HG02938 (cell line): ENCODE results near the gene RTN4RL1.
"Not testable (repeated sequence)": the region's sequence is repeated elsewhere in the genome, so short reads cannot be mapped to it uniquely, and the experiment has no call there.

ENCODE experiments used
- ATAC-seq: cut with Tn5 transposase; IDR thresholded peaks from one replicate; pipeline ENCODE4 v1.9.1; 2021; ENCODE audit warnings: mild to moderate bottlenecking, moderate library complexity; ENCODE audit not compliant: unreplicated experiment

Gene RTN4RL1

GRCh38 chr17:2027528-2028233 lies 2.5 kb upstream of the RTN4RL1 start:
- ATAC-seq, result no peak

- ATAC-seq, result no peak
Measured at GRCh38 chr17:2025622-2026309, 632 bp upstream of the RTN4RL1 start.

GRCh38 chr17:2024572-2025219 lies 438 bp downstream of the RTN4RL1 start:
- ATAC-seq, result no peak

GRCh38 chr17:2023692-2024571 lies 1.2 kb downstream of the RTN4RL1 start:
- no peak for ATAC-seq

GRCh38 chr17:2023256-2023655 lies 1.9 kb downstream of the RTN4RL1 start:
- ATAC-seq, result no peak

GRCh38 chr17:2022647-2023240 lies 2.4 kb downstream of the RTN4RL1 start:
- ATAC-seq, result no peak

GRCh38 chr17:2020721-2021120 lies 4.4 kb downstream of the RTN4RL1 start:
- ATAC-seq, result no peak

- ATAC-seq, result no peak
Measured at GRCh38 chr17:2019723-2020122, 5.4 kb downstream of the RTN4RL1 start.

- no peak for ATAC-seq
Measured at GRCh38 chr17:2018716-2019510, 6.2 kb downstream of the RTN4RL1 start.

GRCh38 chr17:2017274-2017941 lies 7.7 kb downstream of the RTN4RL1 start:
- no peak for ATAC-seq

- ATAC-seq, result no peak
Measured at GRCh38 chr17:2016494-2016893, 8.6 kb downstream of the RTN4RL1 start.

GRCh38 chr17:2015314-2015713 lies 9.8 kb downstream of the RTN4RL1 start:
- ATAC-seq, result no peak

- no peak for ATAC-seq
Measured at GRCh38 chr17:2013994-2014317, 11.2 kb downstream of the RTN4RL1 start.

- not testable (repeated sequence) for ATAC-seq
Measured at GRCh38 chr17:2013220-2013993, 11.7 kb downstream of the RTN4RL1 start.

GRCh38 chr17:2012499-2012898 lies 12.6 kb downstream of the RTN4RL1 start:
- no peak for ATAC-seq

GRCh38 chr17:2011411-2012371 lies 13.4 kb downstream of the RTN4RL1 start:
- ATAC-seq, result no peak

- no peak for ATAC-seq
Measured at GRCh38 chr17:2009737-2010136, 15.4 kb downstream of the RTN4RL1 start.
